Activated CD4-positive, alpha-beta T cell treated with anti-CD3 and anti-CD28 coated beads, Interleukin-10, Interleukin-2, amounts not matched to agents 100 ng/mL and 50 ng/mL, durations not matched to agents 16 hours and 8 hours (primary cell): ENCODE measurements around the gene FCRLB.
A peak's percentile ranks its signal among the peaks of the same experiment; 100 is the strongest.
"Not testable (repeated sequence)": the region's sequence is repeated elsewhere in the genome, so short reads cannot be mapped to it uniquely, and the experiment has no call there.

ENCODE experiments used
- DNase-seq: peaks from one replicate; pipeline ENCODE4 v3.0.0-alpha.2; 2020

Gene FCRLB, protein sequence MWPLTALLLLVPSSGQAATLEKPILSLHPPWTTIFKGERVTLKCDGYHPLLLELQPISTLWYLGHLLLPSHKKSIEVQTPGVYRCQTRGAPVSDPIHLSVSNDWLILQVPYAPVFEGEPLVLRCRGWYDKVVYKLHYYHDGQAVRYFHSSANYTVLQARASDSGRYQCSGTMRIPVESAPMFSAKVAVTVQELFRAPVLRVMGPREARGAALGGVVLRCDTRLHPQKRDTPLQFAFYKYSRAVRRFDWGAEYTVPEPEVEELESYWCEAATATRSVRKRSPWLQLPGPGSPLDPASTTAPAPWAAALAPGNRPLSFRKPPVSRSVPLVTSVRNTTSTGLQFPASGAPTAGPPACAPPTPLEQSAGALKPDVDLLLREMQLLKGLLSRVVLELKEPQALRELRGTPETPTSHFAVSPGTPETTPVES

DNA sequence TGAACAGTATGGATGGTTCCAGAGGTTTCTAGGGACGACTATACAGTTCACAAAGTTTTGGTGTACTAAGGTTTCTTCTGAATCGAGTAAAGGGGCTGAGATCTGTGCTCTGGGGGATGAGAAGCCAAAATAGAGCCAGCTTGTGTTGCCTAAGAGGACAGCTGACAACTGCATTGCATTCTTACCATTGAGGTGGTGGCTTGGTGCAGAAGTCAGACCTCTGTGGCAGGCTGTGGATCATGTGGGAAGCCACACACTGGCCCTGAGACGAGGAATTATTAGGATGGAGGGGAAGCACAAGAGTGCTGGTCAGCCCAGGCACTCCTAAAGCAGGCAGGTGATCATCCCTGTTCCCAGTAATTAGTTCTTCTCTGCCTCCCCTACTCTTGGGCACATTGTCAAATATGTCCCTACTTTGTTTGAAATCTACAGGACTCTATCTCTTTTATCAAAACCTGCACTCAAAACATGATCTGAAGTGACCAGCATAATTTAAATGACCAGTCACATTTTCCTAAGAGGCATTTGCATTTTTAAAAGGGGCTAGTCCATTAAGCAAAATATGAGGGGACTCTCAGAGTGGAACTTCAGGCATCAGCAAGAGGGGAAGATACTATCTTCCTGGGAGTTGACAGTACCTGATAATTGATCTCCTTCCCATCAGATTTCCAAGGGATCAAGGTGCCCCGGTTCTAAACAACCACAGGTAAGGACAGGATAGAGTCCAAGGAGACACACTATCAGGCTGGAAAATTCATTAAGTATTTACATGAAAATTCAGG is at the start of gene FCRLB:
FCRLB (plus strand) TSS at position 589 of the 782 bp plus-strand sequence. CDS start 1,129 bp downstream, outside the sequence.
- DNase-seq = no peak

GRCh38 chr1:161673437-161673836 is 47.9 kb upstream of the FCRLB start:
- DNase-seq = not testable (repeated sequence)

GRCh38 chr1:161674447-161674846 is 46.9 kb upstream of the FCRLB start:
- DNase-seq = not testable (repeated sequence)

DNA sequence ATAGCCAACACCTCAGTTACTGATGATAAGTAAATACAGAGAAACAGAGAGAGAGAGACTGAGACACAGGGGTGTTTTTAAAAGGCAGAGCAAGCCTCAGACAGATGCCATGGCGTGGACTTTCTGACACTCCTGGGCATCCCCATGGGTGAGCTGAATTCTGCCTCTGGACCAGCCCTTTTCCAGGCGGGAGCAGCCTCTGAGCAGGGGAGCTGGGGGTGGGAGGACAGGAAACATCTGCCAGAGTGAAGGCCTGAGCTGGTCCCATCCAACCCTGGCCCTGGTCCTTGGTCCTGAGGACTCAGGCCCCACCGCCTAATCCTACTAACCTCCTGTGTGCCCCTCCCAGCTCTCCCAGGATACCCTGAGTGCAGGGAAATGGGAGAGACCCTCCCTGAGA is 46.4 kb upstream of the FCRLB start:
- DNase-seq = not testable (repeated sequence)

DNA sequence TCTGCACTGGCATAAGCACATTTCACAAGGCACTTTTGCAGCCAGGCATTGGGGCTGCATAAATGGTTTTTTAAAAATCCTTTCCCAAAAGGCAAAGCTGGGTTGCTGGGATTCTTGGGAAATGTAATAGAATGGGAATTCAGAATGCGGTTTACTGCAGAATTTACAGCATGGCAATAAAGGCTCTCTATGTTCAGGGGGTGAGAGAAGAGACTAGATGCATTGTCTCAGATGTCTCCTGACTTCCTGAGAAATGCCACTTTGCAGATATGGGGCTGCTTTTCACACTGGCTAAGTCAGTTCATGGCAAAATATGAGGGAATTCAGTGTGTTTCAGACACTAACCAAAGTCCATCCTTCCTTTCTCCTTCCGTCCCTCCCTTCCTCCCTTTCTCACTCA is 44.9 kb upstream of the FCRLB start:
- no peak for DNase-seq

GRCh38 chr1:161676958-161677689 is 44.2 kb upstream of the FCRLB start:
- no peak for DNase-seq

DNA sequence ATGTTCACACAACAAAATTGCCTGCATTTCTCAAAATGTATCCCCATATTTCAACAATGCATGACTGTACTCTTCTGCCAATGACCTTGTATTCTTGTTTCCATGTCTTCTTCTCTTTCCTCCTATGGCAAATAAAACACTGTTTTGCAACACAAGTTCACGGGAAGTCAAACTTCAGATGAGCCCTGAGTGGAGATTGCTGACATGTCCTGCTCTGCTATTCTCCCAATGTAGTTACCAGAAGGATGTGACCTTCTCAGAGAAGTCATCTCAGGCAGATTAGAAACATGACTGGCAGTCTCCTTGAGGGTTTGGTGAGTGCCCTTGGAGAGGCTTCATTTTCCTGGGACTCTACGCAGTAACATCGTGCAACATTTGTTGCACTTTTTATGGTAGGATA is 42.8 kb upstream of the FCRLB start:
- no peak for DNase-seq

DNA sequence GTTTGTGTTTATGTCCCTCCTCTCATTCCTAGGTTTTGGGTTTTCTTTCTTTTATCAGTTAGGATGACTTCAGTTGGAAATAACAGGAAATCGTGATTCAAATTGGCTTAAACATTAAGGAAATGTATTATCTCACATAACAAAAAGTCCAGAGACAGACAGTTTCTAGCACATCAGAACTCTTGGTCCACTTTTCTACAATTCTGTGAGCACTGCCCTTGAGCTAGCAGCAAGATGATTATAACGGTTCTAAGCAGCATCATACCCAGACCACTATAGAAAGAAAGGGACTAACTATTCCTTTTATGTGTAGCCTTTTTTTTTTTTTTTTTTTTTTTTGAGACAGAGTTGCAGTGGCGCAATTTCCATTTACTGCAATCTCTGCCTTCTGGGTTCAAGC is 39.5 kb upstream of the FCRLB start:
- no peak for DNase-seq

GRCh38 chr1:161688946-161689345 is 32.4 kb upstream of the FCRLB start:
- no peak for DNase-seq

GRCh38 chr1:161691846-161692245 is 29.5 kb upstream of the FCRLB start:
- DNase-seq = no peak

- not testable (repeated sequence) for DNase-seq
Measured at GRCh38 chr1:161693020-161693712, 28.2 kb upstream of the FCRLB start.

DNA sequence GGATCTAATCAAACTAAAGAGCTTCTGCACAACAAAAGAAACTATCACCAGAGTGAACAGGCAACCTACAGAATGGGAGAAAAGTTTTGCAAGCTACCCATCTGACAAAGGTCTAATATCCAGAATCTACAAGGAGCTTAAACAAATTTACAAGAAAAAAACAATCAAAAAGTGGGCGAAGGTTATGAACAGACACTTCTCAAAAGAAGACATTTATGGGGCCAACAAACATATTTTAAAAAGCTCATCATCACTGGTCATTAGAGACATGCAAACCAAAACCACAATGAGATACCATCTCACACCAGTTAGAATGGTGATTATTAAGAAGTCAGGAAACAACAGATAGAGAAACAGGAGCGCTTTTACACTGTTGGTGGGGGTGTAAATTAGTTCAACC is 23.0 kb upstream of the FCRLB start:
- DNase-seq = not testable (repeated sequence)

DNA sequence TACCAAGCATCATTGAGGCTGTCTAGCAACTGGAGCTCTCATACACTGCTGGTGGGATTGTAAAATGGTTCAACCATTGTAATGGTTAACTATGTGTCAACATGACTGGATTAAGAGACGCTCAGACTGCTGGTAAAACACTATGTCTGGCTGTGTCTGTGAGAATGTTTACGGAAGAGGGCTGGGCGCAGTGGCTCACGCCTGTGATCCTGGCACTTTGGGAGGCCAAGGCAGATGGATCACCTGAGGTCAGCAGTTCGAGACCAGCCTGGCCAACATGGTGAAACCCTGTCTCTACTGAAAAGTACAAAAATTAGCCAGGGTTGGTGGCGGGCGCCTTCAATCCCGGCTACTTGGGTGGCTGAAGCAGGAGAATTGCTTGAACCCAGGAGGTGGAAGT is 19.1 kb upstream of the FCRLB start:
- DNase-seq = no peak

GRCh38 chr1:161705537-161705936 is 15.8 kb upstream of the FCRLB start:
- DNase-seq = no peak

- no peak for DNase-seq
Measured at GRCh38 chr1:161706113-161706481, 15.2 kb upstream of the FCRLB start.

DNA sequence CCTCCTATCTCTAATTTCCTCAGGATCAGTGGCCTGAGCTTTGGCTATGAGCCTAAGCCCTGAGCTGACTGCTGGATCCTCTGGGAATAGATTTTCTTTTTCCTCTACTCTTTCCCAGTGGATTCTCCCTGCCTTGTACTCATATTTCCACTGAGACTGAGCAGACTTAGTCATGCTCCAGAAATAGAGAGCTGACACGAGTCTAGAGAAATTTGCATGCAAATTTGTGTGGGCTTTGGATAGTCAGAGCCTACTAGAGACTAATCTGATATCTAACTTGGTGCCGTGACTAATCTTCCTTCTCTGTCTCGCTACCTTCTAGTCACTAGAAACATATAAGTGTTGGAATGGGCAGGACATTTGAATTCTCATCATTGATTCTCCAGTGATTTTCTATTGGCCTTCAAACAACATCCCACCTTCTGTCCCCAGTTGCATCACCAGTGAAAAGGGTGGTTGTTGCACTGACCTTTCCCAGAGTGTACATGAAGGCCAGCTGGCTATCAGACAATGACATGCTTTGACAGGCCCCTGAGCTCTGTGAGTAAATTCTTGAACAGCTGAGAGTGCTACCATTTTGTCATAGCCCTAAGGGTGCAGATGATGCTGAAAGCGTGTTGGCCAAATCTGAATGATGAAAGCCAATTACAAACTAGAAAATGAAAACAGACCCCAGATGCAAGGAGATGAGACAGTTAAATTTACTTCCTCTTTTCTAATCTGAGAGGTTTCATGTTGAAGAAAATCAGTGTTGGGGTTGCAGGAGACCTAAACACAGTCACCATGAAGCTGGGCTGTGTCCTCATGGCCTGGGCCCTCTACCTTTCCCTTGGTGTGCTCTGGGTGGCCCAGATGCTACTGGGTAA is 14.6 kb upstream of the FCRLB start, which contains the start of gene FCRLA:
FCRLA (plus strand) TSS at position 748 of the 866 bp plus-strand sequence; CDS start at position 784, 36 bp downstream.
- DNase-seq = no peak

DNA sequence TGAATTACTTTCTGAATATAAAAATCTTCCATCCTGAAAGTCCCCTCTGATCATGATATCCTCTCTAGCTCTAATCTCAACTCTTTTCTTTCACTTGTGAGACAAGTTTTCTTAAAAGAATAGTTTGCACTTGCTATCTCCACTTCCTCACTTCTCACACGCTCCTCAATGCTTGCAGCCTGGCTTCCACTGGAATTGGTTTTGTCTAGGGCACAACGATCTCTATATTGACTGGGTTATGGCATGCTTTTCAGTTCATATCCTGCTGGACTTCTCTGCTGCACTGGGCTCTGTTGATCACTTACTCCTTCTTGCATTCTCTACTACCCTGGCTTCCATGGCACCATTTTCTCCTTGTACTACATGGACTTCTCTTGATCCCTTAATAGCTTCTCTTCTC is 13.8 kb upstream of the FCRLB start:
- DNase-seq = no peak

DNA sequence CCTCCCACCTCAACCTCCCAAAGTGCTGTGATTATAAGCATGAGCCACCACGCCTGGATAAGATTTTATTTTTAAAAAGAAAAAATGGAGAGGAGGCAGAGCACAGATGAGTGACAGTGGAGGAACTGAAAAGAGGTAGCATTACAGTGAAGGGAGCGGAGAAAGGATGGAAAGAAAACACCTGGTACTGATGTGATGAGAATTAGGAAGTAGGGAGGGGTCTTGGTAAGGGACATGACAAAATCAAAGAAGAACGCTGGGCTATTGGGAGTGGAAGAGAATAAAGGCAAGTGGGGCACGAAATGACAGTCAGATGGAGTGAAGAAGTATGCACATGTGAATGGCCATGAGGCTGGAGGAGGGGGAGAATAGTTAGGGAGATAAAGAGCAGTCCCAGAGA is 12.0 kb upstream of the FCRLB start:
- no peak for DNase-seq

- DNase-seq = no peak
Measured at GRCh38 chr1:161710560-161710959, 10.8 kb upstream of the FCRLB start.

GRCh38 chr1:161718559-161719324 is 2.6 kb upstream of the FCRLB start:
- DNase-seq = no peak

DNA sequence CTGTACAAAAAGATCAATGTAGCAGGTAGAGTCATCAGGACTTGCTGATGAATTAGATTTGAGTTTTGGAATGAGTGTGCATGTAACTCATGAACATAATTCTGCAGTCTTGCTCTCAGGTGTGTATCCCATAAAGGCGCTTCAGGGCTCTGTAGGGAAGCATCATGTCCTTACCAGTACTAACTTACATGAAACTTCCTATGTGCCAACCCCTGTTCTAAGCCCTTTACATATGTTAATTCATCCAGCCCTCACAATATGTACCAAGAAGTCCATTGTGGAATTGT is 2.1 kb upstream of the FCRLB start:
- peak; percentile 29 for DNase-seq
